Fibroblast of villous mesenchyme (primary cell): ENCODE data around the gene ERBB2. TPM values are rescaled to one million over a fixed set of nuclear protein-coding genes. Genes with fewer than 3 reads are reported as not detected.

ENCODE experiments used
- DNase-seq: peaks from one replicate; pipeline ENCODE4 v3.0.0-alpha.2; 2010; ENCODE audit warnings: low read depth
- H3K4me3 ChIP-seq: 2 replicates; pipeline ENCODE4 v1.5.1; 2011; ENCODE audit warnings: low read depth, mild to moderate bottlenecking, low read length
- CTCF ChIP-seq: IDR thresholded peaks from 2 replicates; pipeline ENCODE4 v1.5.1; 2012; ENCODE audit warnings: low read depth, mild to moderate bottlenecking, low read length; ENCODE audit not compliant: insufficient read depth
- small RNA-seq: library from RNA; depleted of rRNA; stranded (forward); fragments of <200 nt; gene quantifications from one replicate; pipeline ENCODE3, GENCODE V24; 2012
- total RNA-seq: library from RNA; depleted of rRNA; stranded (reverse); fragments of >200 nt; gene quantifications from 2 replicates; pipeline ENCODE4 v1.2.3, GENCODE V29; 2012

The ERBB2 gene
- total RNA-seq, 1 donor: 47.1 TPM

- H3K4me3 ChIP-seq: no peak overlapping the region
- no peak for TF ChIP-seq CTCF
- DNase-seq: no peak
Measured at GRCh38 chr17:39772415-39772814, 72.6 kb downstream of the ERBB2 start.

GRCh38 chr17:39772987-39773934, 73.4 kb downstream of the ERBB2 start:
- no peak overlapping the region for H3K4me3 ChIP-seq
- DNase-seq: no peak
- no peak for TF ChIP-seq CTCF

- TF ChIP-seq CTCF: no peak
- DNase-seq: no peak
- H3K4me3 ChIP-seq: no peak overlapping the region
Measured at GRCh38 chr17:39774047-39774446, 74.2 kb downstream of the ERBB2 start.

GRCh38 chr17:39775031-39775430, 75.2 kb downstream of the ERBB2 start:
- H3K4me3 ChIP-seq: no peak overlapping the region
- DNase-seq: no peak
- no peak for TF ChIP-seq CTCF

- TF ChIP-seq CTCF: no peak
- no peak for DNase-seq
- H3K4me3 ChIP-seq: no peak overlapping the region
Measured at GRCh38 chr17:39776252-39776651, 76.4 kb downstream of the ERBB2 start.

GRCh38 chr17:39777534-39778365, 77.9 kb downstream of the ERBB2 start:
- no peak for DNase-seq
- no peak overlapping the region for H3K4me3 ChIP-seq

More at GRCh38 chr17:39777534-39778365, 77.9 kb downstream of the ERBB2 start:
- TF ChIP-seq CTCF: no peak

Small RNA genes within 50 kb of the gene (small RNA-seq; reads per million reads assigned to genes)
- gene MIR4728: not detected

Other genes starting within 250 kb of the ERBB2 start
- gene MED1, start 248.8 kb upstream of the ERBB2 start, total RNA-seq: 20.3 and 31.1 TPM in 2 replicates
- 39.3 and 39.6 TPM in 2 replicates for gene CDK12, start 238.6 kb upstream of the ERBB2 start, total RNA-seq
- not detected in 2 replicates for gene NEUROD2, start 92.1 kb upstream of the ERBB2 start, total RNA-seq
- gene PPP1R1B, start 73.1 kb upstream of the ERBB2 start, total RNA-seq: not detected in 2 replicates
- 23.7 and 42.5 TPM in 2 replicates for gene STARD3, start 62.9 kb upstream of the ERBB2 start, total RNA-seq
- under 0.01 TPM in 1 of 2 replicates, not detected in the other for gene TCAP, start 34.7 kb upstream of the ERBB2 start, total RNA-seq
- gene PNMT, start 31.6 kb upstream of the ERBB2 start, total RNA-seq: not detected in 2 replicates
- gene PGAP3, start 12.0 kb upstream of the ERBB2 start, total RNA-seq: 4.7 and 7.7 TPM in 2 replicates
- gene MIEN1, start 30.5 kb downstream of the ERBB2 start, total RNA-seq: 19.0 and 30.3 TPM in 2 replicates
- gene GRB7, start 37.9 kb downstream of the ERBB2 start, total RNA-seq: 0.97 and 1.3 TPM in 2 replicates
- gene IKZF3, start 164.2 kb downstream of the ERBB2 start, total RNA-seq: under 0.01 TPM in 2 replicates
- gene ZPBP2, start 168.1 kb downstream of the ERBB2 start, total RNA-seq: not detected in 2 replicates
- 5.2 and 5.8 TPM in 2 replicates for gene GSDMB, start 218.6 kb downstream of the ERBB2 start, total RNA-seq
- gene ORMDL3, start 227.5 kb downstream of the ERBB2 start, total RNA-seq: 51.5 and 61.7 TPM in 2 replicates
- gene LRRC3C, start 227.7 kb downstream of the ERBB2 start, total RNA-seq: not detected in 2 replicates